NCI-H2029 (cell line): Measurements from ENCODE around the gene CDHR3.
"Not testable (repeated sequence)": the region's sequence is repeated elsewhere in the genome, so short reads cannot be mapped to it uniquely, and the experiment has no call there.

Source experiments
- DNase-seq: peaks from one replicate; lab custom pipeline; 2025; lab: John Stamatoyannopoulos, UW

CDHR3 gene

DNA sequence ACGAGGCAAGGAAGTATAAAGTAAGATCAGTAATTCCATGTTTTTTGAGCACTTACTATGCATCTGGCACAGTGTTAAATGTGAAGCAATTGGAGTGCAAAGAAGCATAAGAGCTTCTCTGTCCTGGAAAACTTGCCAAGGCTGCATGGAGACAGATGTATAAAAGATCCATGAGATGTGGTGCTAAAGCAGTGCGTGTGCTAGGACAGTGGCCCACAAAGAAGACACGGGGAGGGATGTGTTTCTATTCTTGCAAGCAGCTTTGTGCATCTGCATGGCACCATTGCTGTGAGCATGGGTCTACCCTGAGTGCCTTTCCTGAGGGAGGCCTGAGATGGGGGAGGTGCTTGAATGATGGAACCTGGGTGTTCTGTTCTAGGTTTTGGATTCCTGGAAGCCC lies 5.1 kb upstream of the CDHR3 start:
- no peak for DNase-seq

DNA sequence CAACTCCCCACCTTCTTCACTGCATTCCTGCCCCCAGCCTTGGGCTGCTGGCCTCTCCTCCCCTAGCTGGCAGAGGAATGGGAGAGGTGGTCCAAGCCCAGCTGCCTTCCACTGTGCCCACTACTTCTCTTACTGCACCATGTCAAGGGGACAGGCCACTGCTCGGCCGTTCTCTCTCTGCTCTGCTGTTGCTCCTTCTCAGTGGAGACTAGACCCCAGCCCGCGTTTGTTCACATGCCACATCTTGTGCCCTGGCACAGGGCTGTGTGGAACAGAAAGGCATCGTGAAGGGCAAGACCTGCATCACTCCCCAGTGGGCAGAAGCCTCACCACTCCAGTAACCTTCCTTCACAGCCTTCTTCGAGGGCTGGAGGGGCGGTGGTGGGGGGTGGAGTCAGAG lies 711 bp upstream of the CDHR3 start:
- no peak for DNase-seq

DNA sequence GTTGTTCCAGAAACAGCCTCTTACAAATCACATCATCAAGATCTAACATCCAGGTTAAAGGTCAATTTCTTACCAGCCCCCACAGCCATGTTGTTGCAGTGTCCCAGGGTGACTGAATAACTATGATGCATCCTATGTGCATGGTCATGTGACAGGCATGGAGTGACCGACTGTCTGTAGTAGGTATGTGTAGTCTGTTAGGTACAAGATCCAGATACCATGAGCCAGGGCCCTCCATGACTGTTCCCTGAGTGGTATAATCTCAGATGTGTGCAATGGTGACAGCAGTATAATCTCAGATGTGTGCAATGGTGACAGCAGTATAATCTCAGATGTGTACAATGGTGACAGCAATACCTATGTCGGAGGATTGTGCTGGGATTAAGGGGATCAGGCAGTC lies 8.8 kb downstream of the CDHR3 start:
- DNase-seq, result no peak

DNA sequence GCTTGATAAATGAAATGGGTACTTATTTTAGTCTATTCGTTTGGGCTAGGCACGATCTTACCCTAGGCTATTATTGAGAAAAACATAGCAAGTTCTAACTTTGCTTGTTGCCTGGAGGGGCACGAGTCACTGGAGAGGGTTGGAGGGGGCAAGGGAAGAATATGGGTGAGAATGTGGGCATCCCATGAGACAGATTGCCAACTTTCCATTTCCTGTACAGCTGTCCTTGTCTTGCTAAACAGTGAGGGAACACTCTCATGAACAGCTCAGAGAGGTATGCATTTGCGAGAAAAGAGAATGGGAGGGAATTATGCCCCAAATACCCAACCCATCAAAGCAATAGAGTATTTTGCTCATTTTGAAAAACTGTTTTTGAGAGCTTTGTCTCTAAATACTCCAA lies 9.2 kb downstream of the CDHR3 start:
- no peak for DNase-seq

DNA sequence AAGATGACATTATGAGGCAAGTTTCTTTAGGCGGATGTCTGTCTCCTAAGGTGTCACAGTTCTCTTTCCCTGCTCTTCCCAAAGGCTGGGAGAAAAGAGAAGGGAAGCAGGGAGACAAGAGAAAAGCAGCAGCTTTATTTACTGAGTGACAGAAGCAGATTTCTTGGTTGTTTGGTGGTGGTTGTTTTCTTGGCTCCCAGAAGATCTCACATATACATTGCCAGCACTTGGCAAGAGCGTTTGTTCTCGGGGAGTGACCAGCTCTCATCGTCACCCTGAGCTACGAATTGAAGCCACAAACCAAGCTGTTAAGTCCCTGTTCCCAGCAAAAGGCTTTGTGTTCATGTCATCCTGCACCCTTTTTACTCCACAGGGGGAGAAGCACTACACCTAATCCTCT lies 11.4 kb downstream of the CDHR3 start:
- DNase-seq, result no peak

DNA sequence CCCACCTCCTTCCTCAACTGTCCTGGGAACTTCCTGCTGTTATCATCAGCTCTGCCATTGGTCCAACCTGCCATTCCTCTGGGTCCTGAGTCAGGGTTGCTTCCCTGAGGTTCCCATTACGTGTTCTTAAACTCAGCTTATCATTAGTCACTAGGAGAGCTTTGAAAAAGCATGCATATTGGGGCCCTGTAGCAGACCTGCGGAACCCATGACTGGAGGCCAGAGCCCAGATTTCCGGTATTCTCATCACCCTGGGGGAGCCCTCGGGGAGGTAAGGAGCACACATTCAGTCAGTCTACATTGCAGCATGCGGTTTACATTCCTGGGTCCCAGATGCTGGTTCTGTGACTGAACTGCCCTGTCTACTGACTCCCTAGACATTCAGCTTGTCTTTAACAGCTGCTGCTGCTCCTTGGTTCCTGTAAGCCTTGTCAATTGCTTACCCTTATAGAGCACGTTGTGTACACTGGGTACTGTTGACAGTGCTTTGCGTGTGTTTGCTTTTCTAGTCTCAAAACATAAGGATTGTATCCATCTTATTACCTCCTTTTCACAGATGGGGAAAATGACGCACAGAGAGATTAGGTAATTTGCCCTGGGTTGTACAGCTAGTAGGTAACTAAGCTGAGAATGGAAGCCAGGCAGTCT lies 12.8 kb downstream of the CDHR3 start:
- peak; percentile 79 for DNase-seq

DNA sequence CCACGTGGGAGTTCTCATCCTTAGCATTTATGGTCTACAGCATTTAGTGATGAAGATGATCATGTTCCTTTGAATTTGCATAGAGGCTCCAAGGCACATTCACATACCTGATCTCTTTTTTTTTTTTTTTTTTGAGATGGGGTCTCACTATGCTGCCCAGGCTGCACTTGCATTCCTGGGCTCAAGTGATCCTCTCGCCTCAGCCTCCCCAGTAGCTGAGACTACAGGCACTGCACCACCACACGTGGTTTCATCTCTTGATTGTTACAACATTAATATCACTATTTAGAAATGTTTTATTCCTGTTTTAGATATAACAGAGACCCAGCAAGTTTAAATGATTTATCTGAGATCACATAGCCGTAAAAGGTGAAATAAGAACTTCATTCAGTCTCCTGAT lies 13.8 kb downstream of the CDHR3 start:
- no peak for DNase-seq

DNA sequence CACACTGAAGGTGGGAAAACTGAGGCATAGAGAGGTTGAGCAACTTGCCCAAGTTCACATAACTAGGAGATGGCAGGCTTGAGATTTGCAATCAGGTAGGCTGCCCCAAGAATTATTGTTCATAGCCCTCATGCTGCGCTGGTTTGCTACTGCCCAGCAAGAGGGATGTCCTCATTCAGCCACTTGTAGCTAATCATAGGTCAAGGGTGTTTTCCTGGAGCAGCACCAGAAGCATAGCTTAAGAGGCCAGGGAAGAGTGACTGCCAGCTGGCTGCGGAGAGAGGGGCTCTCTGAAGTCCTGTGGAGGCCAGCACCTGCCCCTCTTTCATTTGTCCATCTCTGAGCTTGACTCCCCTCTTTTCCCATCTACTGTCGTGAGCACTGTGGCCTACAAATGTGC lies 15.0 kb downstream of the CDHR3 start:
- DNase-seq, result peak; percentile 58

DNA sequence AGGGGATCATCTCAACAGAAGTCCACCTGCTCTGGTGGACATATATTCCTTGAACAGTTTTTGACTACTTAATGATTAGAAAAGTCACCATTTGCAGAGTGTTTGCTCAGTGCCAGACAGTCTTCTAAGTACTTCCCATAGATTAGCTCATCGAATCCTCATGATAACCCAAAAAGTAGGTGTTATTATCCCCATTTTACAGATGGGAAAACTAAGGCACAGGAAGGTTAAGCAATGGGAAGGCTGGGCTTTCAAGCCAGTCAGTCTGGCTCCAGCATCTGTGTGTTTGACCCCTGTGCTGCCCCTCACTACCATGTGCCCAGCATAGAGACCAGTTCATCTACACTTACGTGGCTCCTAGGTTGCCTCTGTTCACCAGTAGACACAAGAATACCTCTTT lies 15.9 kb downstream of the CDHR3 start:
- DNase-seq, result no peak

DNA sequence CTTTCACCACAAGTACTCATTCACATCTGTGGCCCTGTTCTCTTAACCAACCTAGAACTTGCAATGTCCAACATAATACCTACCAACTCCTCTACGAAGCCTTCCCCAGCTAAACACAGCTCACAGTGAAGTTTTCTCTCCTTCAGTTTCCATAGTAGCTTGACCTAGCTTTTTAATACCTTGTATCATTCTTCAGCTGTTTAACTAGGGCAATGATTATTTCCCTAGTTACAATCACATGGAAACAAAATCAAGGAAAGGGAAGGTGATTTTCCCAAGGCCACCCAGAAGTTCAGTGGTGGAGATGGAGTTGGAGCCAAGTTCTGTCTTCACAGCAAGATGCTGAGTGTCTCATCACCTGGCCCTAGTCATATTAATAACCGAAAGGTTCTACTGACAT lies 16.3 kb downstream of the CDHR3 start:
- DNase-seq, result no peak

DNA sequence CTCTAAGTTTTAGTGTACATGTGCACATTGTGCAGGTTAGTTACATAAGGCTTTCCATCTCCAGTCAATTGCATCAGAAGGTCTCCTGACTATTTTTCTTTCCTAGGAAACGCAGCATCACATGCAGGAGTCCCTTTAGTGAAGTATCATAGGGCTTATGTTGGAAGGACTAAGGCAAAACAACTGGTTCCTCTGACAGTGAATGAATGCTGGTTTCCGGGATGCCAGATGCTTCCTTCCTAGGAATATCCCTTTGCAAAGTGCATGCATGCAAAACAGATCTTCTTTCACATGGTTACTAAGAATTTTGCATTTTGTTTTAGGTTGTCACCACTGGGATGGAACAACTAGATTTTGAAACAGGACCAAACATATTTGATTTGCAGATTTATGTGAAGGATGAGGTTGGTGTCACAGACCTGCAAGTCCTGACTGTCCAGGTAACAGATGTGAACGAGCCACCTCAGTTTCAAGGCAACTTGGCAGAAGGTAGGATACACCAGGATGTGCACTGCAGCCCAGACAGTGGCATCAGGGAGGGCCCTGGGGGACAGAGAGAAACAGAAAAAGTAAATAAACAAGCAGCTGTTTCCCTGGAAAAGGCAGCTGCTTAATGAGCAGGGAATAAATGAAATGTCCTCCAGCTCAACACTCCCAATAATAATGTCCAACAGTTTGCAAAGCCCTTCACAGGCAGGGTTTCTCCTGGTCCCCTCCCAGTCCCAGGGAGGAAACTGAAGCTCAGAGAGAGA lies 17.8 kb downstream of the CDHR3 start:
- DNase-seq, result peak; percentile 85

DNA sequence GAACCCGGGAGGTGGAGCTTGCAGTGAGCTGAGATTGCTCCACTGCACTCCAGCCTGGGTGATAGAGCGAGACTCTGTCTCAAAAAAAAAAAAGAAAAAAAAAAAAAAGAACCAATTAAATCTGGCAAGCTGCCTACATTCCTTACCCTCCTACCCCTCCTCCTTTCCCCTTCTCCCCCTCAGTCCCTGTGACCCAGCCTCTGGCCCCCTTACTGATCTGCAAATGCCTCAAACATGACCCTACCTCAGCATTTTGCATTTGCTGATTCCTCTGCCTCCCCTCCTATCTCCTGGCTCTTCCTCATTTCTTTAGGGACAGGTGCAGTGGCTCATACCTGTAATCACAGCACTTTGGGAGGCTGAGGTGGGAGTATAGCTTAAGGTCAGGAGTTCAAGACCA lies 19.3 kb downstream of the CDHR3 start:
- DNase-seq, result no peak

DNA sequence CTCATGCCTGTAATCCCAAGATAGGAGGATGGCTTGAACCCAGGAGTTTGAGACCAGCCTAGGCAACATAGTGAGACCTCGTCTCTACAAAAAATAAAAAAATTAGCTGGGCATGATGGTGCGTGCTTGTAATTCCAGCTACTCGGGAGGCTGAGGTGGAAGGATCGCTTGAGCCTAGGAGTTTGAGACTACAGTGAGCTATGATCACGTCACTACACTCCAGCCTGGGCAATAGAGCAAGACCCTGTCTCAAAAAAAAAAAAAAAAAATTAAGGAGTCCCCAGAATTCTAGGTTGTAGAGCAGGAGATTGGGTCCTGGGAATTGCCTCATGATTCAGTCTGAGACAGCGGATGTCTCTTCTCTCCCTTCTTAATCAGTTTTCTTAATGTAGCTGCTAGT lies 21.7 kb downstream of the CDHR3 start:
- not testable (repeated sequence) for DNase-seq

DNA sequence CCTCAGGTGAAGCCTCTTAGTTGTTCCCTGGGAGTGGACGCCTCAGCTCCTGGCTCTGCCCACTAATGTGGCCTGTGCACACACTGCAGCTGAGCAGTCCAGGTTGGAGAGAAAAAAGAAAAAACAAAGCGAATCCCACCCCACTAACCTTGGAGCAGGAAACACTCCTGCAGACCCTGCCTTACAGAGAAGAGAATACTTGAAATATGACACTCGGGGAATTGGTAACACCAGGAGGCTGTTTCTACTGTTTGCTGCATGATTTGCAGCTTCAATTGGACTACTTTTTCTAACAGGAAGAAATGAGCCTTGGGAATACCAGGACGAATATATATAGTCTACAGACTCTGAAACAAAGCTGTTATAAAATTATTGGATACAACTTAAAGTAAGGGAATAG lies 22.2 kb downstream of the CDHR3 start:
- DNase-seq, result peak; percentile 32

DNA sequence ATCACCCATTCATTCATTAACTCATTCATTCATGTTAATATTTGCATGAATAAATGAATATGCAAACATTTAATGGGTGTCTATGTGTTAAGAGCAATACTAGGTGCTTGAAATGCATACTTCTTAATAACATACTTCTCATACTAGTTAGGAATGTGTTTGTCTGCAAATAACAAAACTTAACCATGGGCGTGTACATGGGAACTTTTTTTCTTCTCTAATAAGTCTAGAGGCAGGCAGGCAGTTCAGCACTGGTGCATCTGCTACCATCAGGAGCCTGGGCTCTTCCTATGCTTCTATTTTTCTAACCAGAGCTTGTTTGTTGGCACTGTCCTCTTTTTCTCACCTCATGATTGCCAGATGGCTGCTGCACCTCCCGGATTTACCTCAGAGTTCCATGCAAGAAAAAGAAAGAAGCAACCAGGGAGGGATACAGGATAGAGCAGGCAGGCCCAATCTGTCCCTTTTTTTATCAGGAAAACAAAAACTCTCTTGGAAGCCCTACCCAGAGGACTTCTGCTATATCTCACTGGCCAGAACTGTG lies 22.7 kb downstream of the CDHR3 start:
- DNase-seq, result no peak

DNA sequence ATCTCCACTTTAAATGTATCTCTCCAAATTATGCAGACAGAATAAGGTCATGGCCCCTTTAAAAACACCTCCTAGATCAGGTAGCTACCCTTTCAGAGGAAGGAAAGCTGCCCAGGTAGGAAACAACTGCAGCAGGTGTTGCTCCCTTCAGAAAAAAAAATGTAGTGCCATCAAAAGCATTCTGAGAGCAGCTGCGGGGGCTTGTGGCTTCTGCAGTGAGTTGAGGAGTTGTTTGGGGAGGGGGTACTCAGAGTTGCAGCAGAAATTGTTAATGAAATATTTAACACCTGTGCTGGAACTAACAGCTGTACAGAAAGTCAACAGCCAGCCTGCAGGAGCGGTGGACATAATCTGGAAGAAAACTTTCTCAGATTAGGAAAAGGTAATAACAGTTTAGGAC lies 24.0 kb downstream of the CDHR3 start:
- DNase-seq, result peak; percentile 44

DNA sequence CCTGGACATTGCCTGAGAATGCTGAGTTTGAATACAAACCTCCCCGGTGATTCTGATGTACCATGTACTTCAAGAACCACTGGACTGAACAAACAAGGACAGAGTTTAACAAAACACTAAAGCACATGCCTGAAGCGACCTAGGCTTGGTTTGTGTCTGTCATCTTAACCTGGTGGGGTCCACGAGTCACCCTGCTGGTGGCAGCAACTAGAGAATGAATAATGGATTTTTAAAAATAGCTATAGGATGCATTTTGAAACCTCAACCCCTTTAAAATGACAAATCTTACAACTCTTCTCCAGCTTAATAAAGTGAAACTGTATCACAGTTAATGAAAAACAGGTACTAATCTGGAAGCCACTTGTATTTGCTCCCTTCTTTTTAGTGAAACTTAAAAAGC lies 25.2 kb downstream of the CDHR3 start:
- no peak for DNase-seq

DNA sequence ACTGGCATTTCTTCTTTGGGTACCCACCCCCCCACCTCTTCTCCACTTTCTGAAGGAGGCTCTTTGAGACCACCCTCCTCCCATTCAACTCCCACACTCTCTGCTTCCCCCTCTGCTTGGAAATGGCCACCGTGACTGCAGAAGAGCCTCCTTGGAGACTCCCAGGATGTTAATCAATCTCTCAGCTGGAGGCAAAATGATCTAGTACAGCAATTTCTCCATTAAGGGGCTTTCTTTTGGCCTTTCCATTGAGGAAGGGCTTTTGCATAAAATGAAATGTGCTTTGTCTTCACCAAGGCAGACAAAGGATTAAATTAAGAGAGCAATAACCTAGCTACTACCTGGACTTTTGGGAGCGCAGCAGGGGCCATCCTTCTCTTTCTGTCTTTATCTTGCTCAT lies 26.1 kb downstream of the CDHR3 start:
- DNase-seq, result no peak

DNA sequence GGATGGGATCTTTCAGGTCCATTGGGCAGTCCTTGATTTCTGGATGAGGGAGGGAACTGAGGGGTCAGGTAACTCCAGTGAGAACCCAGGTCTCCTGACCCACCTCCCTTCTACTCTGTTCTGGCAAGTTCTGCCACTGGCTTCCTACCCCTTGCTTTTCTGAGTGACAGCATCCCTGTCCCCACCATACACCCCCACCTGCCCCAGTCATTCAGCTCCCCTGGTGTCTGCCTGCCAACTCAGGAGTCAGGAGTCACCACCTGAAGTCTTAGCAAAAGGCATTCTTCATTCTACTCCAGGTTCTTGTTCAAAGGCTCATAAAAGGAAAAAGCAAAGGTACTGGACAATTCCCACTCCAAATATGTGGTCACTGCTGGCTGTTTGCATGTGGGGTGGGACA lies 26.6 kb downstream of the CDHR3 start:
- DNase-seq, result no peak

DNA sequence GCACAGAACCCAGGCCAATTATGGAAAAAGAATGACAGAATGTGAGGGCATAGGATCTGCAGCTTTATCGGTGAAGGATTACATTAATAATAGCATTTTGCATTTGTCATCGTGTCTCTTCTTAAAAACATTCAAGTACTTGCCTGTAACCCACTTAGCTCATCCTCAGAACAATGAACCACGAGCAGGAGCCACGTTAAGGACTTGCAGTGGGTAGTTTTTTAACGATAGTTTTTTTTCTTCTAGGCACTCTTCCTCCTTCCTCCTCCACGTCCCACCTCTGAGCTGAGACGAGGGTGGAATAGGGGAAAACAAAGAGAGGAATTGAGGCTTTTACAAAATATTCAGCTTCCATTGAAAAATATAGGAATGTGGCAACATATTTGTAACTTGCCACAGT lies 27.1 kb downstream of the CDHR3 start:
- no peak for DNase-seq

DNA sequence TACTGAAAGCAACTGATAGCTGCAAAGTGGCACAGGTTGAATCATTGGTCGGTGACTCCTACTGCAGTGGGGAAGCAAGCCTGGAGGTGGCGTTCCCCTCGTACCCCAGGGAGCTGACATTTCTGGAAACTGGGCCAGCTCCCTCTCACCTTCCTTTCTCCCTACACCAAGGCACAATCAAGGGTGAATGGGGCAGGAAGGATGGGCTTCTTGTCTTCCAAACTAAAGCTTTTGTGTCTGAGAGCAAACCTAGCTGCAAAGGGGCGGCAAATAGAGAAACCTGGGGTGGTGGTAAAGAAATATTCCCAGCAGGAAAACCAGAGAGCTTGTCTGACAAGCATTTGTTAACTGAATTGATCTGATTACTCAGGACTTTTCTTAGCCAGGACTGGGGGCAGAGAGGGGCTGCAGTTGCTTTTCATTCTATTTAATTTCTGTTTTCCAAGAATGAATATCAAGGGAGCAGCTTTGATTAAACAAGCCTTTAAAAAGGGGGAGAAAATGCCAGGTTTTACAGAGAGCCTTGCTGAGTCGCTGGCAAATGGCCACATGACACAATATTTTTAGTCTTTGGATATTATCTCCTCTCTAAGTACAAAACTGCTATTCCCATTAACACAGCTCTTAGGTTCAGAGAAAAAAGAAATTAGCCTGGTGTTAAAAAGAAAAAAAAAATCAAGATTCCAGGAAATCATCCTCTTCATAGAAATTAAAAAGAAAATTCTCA lies 27.8 kb downstream of the CDHR3 start:
- DNase-seq, result no peak

DNA sequence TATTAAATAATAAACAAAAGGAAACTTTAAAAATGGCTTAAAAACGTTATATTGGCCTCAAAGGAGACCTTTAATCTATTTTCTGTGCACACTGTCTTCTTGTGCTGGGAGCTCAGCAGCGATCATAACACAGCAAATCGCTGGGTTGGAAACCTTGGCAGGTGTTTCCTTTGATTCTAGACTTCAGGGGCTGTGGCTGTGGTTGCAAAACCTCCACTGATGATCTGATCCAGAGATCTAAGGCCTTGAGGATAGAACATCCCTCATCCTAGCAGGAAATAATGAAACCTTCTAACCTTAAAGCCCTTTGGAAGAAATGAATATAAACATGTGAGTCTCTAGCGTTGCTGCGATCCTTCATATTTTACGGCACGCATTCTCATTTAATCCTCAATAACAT lies 29.8 kb downstream of the CDHR3 start:
- no peak for DNase-seq
